Measurements from ENCODE around the gene GCA. TPM values are rescaled to one million over a fixed set of nuclear protein-coding genes. Genes with fewer than 3 reads are reported as not detected.

The GCA gene
- total RNA-seq, 1 donor from 2014 or later: 14.5 TPM

DNA sequence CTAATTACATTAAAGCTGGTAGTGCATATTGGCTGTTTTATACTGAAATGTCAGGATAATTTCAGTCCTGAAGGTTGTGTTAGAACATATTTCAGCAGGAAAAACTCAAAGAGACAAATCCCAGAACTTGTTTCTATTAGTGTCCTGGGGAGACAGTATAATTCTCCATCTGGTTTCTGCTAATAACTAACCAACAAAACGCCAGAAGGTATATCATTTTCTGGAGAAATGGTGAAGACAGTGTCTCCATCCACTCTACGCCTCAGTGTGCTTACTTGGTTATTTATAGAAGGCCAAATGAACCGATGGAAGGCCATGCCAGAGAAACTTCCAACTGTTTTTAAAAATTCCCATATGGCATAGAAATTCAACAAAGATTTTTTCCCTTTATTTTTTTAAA is 41.6 kb downstream of the GCA start:
- Histone ChIP-seq H3K4me2 (ENCODE audit: low read length) (no peak overlapping the region), H4K20me1 (ENCODE audit: insufficient read depth, low read length) (no peaks in the 10 kb centered on the region), H3K27ac (ENCODE audit: low read depth, low read length) (no peak overlapping the region), H3K27me3 (ENCODE audit: insufficient read depth, low read length) (no peaks in the 10 kb centered on the region), H3K9ac (ENCODE audit: low read length) (no peak overlapping the region), H2AFZ (ENCODE audit: low read depth, low read length) (no peak overlapping the region), H3K9me3 (ENCODE audit: insufficient read depth, low read depth, low read length) (no peaks in the 10 kb centered on the region), H3K4me3 (ENCODE audit: insufficient read depth, low read depth, low read length) (no peak overlapping the region), H3K36me3 (ENCODE audit: insufficient read depth, low read length) (no peaks in the 10 kb centered on the region), H3K4me1 (ENCODE audit: insufficient read depth, low read length) (no peaks in the 10 kb centered on the region), H3K79me2 (ENCODE audit: insufficient read depth, low read length) (no peaks in the 10 kb centered on the region)
- no peak for DNase-seq (ENCODE audit: low read depth)
- H3K27ac Mint-ChIP-seq (ENCODE audit: unreplicated experiment): no peak overlapping the region
- FAIRE-seq: no peak
- H3K36me3 Mint-ChIP-seq (ENCODE audit: low read depth, unreplicated experiment): no peaks in the 10 kb centered on the region
- no peaks in the 10 kb centered on the region for H3K27me3 Mint-ChIP-seq (ENCODE audit: low read depth, unreplicated experiment)
- peaks cover 13% of the 10 kb centered on the region for H3K4me1 Mint-ChIP-seq (ENCODE audit: low read depth, unreplicated experiment)
- no peak overlapping the region for H3K4me3 Mint-ChIP-seq (ENCODE audit: unreplicated experiment)
- no peaks in the 10 kb centered on the region for H3K9me3 Mint-ChIP-seq (ENCODE audit: unreplicated experiment)
- TF ChIP-seq, protein P1, sequence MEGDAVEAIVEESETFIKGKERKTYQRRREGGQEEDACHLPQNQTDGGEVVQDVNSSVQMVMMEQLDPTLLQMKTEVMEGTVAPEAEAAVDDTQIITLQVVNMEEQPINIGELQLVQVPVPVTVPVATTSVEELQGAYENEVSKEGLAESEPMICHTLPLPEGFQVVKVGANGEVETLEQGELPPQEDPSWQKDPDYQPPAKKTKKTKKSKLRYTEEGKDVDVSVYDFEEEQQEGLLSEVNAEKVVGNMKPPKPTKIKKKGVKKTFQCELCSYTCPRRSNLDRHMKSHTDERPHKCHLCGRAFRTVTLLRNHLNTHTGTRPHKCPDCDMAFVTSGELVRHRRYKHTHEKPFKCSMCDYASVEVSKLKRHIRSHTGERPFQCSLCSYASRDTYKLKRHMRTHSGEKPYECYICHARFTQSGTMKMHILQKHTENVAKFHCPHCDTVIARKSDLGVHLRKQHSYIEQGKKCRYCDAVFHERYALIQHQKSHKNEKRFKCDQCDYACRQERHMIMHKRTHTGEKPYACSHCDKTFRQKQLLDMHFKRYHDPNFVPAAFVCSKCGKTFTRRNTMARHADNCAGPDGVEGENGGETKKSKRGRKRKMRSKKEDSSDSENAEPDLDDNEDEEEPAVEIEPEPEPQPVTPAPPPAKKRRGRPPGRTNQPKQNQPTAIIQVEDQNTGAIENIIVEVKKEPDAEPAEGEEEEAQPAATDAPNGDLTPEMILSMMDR (IDR thresholded peaks at IDR 0.05; ENCODE audit: insufficient read depth, low read depth, low read length): no peak
- no peak for TF ChIP-seq EZH2 (IDR thresholded peaks at IDR 0.05; ENCODE audit: insufficient read depth, low read length)

DNA sequence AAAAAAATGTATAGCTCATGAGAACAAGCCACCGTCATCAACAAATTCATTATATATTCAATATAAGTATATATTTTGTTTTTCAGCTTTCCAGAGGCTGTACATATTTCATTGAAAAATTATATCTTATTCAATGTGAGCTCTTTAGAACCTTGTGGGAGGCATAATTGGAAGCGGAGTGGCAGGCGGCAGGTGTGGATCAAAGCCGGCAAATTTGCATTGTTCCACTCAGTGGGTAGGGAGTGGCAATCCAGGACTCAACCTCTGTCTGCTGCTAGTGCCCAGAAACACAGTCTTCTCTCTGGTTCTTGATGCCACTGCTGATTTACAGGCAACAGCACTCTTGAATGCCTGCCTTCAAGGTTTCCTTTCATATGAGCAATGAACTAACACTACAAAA is 46.9 kb downstream of the GCA start:
- Histone ChIP-seq H4K20me1 (ENCODE audit: insufficient read depth, low read length) (no peaks in the 10 kb centered on the region), H3K9me3 (ENCODE audit: insufficient read depth, low read depth, low read length) (no peaks in the 10 kb centered on the region), H2AFZ (ENCODE audit: low read depth, low read length) (no peak overlapping the region), H3K4me3 (ENCODE audit: insufficient read depth, low read depth, low read length) (no peak overlapping the region), H3K4me2 (ENCODE audit: low read length) (no peak overlapping the region), H3K27me3 (ENCODE audit: insufficient read depth, low read length) (no peaks in the 10 kb centered on the region), H3K36me3 (ENCODE audit: insufficient read depth, low read length) (no peaks in the 10 kb centered on the region), H3K27ac (ENCODE audit: low read depth, low read length) (no peak overlapping the region), H3K9ac (ENCODE audit: low read length) (no peak overlapping the region), H3K4me1 (ENCODE audit: insufficient read depth, low read length) (no peaks in the 10 kb centered on the region), H3K79me2 (ENCODE audit: insufficient read depth, low read length) (no peaks in the 10 kb centered on the region)
- no peaks in the 10 kb centered on the region for H3K4me1 Mint-ChIP-seq (ENCODE audit: low read depth, unreplicated experiment)
- no peaks in the 10 kb centered on the region for H3K36me3 Mint-ChIP-seq (ENCODE audit: low read depth, unreplicated experiment)
- H3K27me3 Mint-ChIP-seq (ENCODE audit: low read depth, unreplicated experiment): no peaks in the 10 kb centered on the region
- no peak overlapping the region for H3K27ac Mint-ChIP-seq (ENCODE audit: unreplicated experiment)
- DNase-seq (ENCODE audit: low read depth) (no peak), FAIRE-seq (no peak)
- H3K9me3 Mint-ChIP-seq (ENCODE audit: unreplicated experiment): peaks cover 2% of the 10 kb centered on the region
- TF ChIP-seq, protein P1 (IDR thresholded peaks at IDR 0.05; ENCODE audit: insufficient read depth, low read depth, low read length): no peak
- TF ChIP-seq EZH2 (IDR thresholded peaks at IDR 0.05; ENCODE audit: insufficient read depth, low read length): no peak
- no peak overlapping the region for H3K4me3 Mint-ChIP-seq (ENCODE audit: unreplicated experiment)

DNA sequence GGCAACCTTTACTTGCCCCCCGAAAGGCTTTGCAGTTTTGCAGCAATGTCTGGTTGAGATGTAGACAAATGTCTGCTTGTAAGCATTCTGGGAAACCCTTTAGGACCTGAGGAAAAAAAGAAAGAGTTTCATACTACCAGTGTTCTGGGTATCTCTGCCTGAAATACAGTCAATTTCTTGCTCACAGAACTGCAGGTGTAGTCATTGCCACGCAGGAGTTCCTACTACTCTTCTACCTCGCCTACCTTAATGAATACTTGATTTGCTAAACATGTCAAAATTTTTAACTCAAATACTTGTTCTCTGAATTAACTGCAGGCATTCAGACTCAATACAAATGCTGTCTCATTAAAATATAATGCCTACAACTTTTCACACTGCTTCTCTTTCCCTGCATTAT is 56.4 kb downstream of the GCA start:
- no peaks in the 10 kb centered on the region for H3K36me3 ChIP-seq (ENCODE audit: insufficient read depth, low read length)
- Mint-ChIP-seq H3K4me1 (ENCODE audit: low read depth, unreplicated experiment) (no peaks in the 10 kb centered on the region), H3K27ac (ENCODE audit: unreplicated experiment) (no peak overlapping the region), H3K27me3 (ENCODE audit: low read depth, unreplicated experiment) (no peaks in the 10 kb centered on the region), H3K4me3 (ENCODE audit: unreplicated experiment) (no peak overlapping the region), H3K9me3 (ENCODE audit: unreplicated experiment) (no peaks in the 10 kb centered on the region), H3K36me3 (ENCODE audit: low read depth, unreplicated experiment) (no peaks in the 10 kb centered on the region)
- no peak for FAIRE-seq
- no peaks in the 10 kb centered on the region for H3K9me3 ChIP-seq (ENCODE audit: insufficient read depth, low read depth, low read length)
- H3K4me3 ChIP-seq (ENCODE audit: insufficient read depth, low read depth, low read length): no peak overlapping the region
- no peaks in the 10 kb centered on the region for H4K20me1 ChIP-seq (ENCODE audit: insufficient read depth, low read length)
- TF ChIP-seq EZH2 (IDR thresholded peaks at IDR 0.05; ENCODE audit: insufficient read depth, low read length): no peak
- TF ChIP-seq, protein P1 (IDR thresholded peaks at IDR 0.05; ENCODE audit: insufficient read depth, low read depth, low read length): no peak
- no peak overlapping the region for H3K4me2 ChIP-seq (ENCODE audit: low read length)
- no peaks in the 10 kb centered on the region for H3K79me2 ChIP-seq (ENCODE audit: insufficient read depth, low read length)
- DNase-seq (ENCODE audit: low read depth): no peak
- no peaks in the 10 kb centered on the region for H3K27me3 ChIP-seq (ENCODE audit: insufficient read depth, low read length)
- no peaks in the 10 kb centered on the region for H3K4me1 ChIP-seq (ENCODE audit: insufficient read depth, low read length)
- no peak overlapping the region for H3K9ac ChIP-seq (ENCODE audit: low read length)
- H2AFZ ChIP-seq (ENCODE audit: low read depth, low read length): no peak overlapping the region
- H3K27ac ChIP-seq (ENCODE audit: low read depth, low read length): no peak overlapping the region
